DND-41 (cell line): ENCODE measurements around the gene COX15.

Experiments
- CTCF ChIP-seq: IDR thresholded peaks from 2 replicates; pipeline ENCODE4 v1.5.1; 2012; ENCODE audit warnings: borderline replicate concordance, low read length, moderate library complexity, mild to moderate bottlenecking; ENCODE audit not compliant: poor library complexity, severe bottlenecking; ENCODE audit errors: extremely low read depth
- EZH2 ChIP-seq: IDR thresholded peaks from 3 replicates; pipeline ENCODE4 v1.6.1; 2012; ENCODE audit warnings: borderline replicate concordance, low read depth, mild to moderate bottlenecking, moderate library complexity, low read length, inconsistent platforms; ENCODE audit not compliant: severe bottlenecking

DNA sequence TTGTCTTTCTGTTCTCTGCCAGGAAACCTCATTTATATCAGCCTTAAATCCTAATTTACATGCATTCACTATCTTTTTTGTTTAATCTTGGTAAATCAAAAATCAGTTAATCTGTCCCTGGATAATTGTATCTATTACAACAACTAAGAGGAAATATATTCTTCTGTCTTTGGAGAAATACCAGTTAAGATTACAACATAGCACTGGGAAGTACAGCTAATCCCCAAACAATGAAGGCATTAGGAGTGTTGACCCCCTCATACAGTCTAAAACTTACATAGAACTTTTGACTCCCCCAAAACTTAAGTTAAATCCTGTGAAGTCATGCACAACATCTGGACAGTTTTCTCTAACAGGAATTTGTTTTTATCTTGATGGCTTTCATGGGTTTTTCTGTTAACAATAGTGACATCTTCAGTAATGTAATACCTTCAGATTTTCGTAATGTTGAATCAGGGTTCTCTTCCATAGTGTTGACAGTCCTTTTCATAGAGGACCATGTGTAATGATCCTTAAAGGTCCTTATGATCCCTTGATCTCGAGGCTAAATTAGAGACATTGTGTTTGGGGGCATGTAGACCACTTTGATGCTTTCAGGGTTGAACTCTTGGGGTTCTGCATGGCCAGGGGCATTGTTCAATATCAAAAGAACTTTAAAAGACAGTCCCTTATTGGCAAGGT, 26.4 kb upstream of the COX15 start:
- TF ChIP-seq CTCF (no peak), EZH2 (no peak)
